GM19240 (cell line): Measurements from ENCODE around the gene OBI1.

Source experiments
- DNase-seq: peaks from one replicate; pipeline ENCODE4 v3.0.0; 2011; ENCODE audit warnings: low spot score; ENCODE audit not compliant: insufficient read length

The OBI1 gene

GRCh38 chr13:78602561-78603239 is 56.3 kb downstream of the OBI1 start:
- DNase-seq, result no peak

GRCh38 chr13:78601874-78602560 is 56.9 kb downstream of the OBI1 start:
- no peak for DNase-seq

- DNase-seq, result no peak
These were observed 57.7 kb downstream of the OBI1 start for GRCh38 chr13:78601124-78601873.

- DNase-seq, result no peak
These were observed 58.6 kb downstream of the OBI1 start for GRCh38 chr13:78600280-78600883.

GRCh38 chr13:78599645-78600279 is 59.2 kb downstream of the OBI1 start:
- no peak for DNase-seq

- no peak for DNase-seq
These were observed 59.9 kb downstream of the OBI1 start for GRCh38 chr13:78598966-78599644.

GRCh38 chr13:78598116-78598781 is 60.7 kb downstream of the OBI1 start:
- no peak for DNase-seq

- no peak for DNase-seq
These were observed 61.4 kb downstream of the OBI1 start for GRCh38 chr13:78597602-78597932.

GRCh38 chr13:78596736-78597601 is 62.0 kb downstream of the OBI1 start:
- no peak for DNase-seq

GRCh38 chr13:78596399-78596735 is 62.6 kb downstream of the OBI1 start:
- no peak for DNase-seq

GRCh38 chr13:78595495-78596398 is 63.2 kb downstream of the OBI1 start:
- DNase-seq, result no peak

- no peak for DNase-seq
These were observed 64.4 kb downstream of the OBI1 start for GRCh38 chr13:78594456-78594975.

- no peak for DNase-seq
These were observed 65.1 kb downstream of the OBI1 start for GRCh38 chr13:78593652-78594455.

- no peak for DNase-seq
These were observed 65.8 kb downstream of the OBI1 start for GRCh38 chr13:78593129-78593528.

- DNase-seq, result no peak
These were observed 66.4 kb downstream of the OBI1 start for GRCh38 chr13:78592584-78592983.

GRCh38 chr13:78589206-78589605 is 69.7 kb downstream of the OBI1 start:
- no peak for DNase-seq

- no peak for DNase-seq
These were observed 71.6 kb downstream of the OBI1 start for GRCh38 chr13:78587395-78587794.

GRCh38 chr13:78586706-78587105 is 72.2 kb downstream of the OBI1 start:
- DNase-seq, result no peak
